Islet of Langerhans (tissue), 1 donor: Measurements from ENCODE around the gene TLR3.
A peak's percentile ranks its signal among the peaks of the same experiment; 100 is the strongest.

Source experiments
- FAIRE-seq: peaks from one replicate; lab custom pipeline; 2011; peaks lifted over from hg19 to GRCh38; lab: Jason Lieb, UNC

The TLR3 gene

GRCh38 chr4:186105647-186106321 is 36.8 kb downstream of the TLR3 start:
- FAIRE-seq, result peak; percentile 82

- no peak for FAIRE-seq
These were observed 39.0 kb downstream of the TLR3 start for GRCh38 chr4:186107947-186108346.

GRCh38 chr4:186108391-186108790 is 39.4 kb downstream of the TLR3 start:
- FAIRE-seq, result no peak

GRCh38 chr4:186109245-186109644 is 40.3 kb downstream of the TLR3 start:
- no peak for FAIRE-seq

- FAIRE-seq, result no peak
These were observed 47.7 kb downstream of the TLR3 start for GRCh38 chr4:186116697-186117096.

- no peak for FAIRE-seq
These were observed 49.6 kb downstream of the TLR3 start for GRCh38 chr4:186118582-186118981.

- peak; percentile 97 for FAIRE-seq
These were observed 52.1 kb downstream of the TLR3 start for GRCh38 chr4:186121057-186121456.

- FAIRE-seq, result no peak
These were observed 59.9 kb downstream of the TLR3 start for GRCh38 chr4:186128842-186129241.

- FAIRE-seq, result no peak
These were observed 63.0 kb downstream of the TLR3 start for GRCh38 chr4:186131935-186132334.

GRCh38 chr4:186132577-186133242 is 63.8 kb downstream of the TLR3 start:
- no peak for FAIRE-seq

GRCh38 chr4:186134257-186134656 is 65.3 kb downstream of the TLR3 start:
- FAIRE-seq, result no peak

- FAIRE-seq, result no peak
These were observed 65.9 kb downstream of the TLR3 start for GRCh38 chr4:186134861-186135260.

- peak; percentile 99 for FAIRE-seq
These were observed 68.3 kb downstream of the TLR3 start for GRCh38 chr4:186137196-186137794.
